ENCODE data around the gene SNTA1.
"Not testable (repeated sequence)": the region's sequence is repeated elsewhere in the genome, so short reads cannot be mapped to it uniquely, and the experiment has no call there.

Gene SNTA1

GRCh38 chr20:33431797-33432381, 11.7 kb downstream of the SNTA1 start:
- no peak for DNase-seq (ENCODE audit: low read depth in 2 of 2)

- not testable (repeated sequence) for DNase-seq (ENCODE audit: low read depth in 2 of 2)
Measured at GRCh38 chr20:33423875-33424274, 19.7 kb downstream of the SNTA1 start.

- DNase-seq (ENCODE audit: low read depth in 2 of 2): no peak
Measured at GRCh38 chr20:33423141-33423834, 20.3 kb downstream of the SNTA1 start.

- no peak for DNase-seq (ENCODE audit: low read depth in 2 of 2)
Measured at GRCh38 chr20:33419140-33419974, 24.2 kb downstream of the SNTA1 start.

- no peak for DNase-seq (ENCODE audit: low read depth in 2 of 2)
Measured at GRCh38 chr20:33418033-33418432, 25.5 kb downstream of the SNTA1 start.

- DNase-seq (ENCODE audit: low read depth in 2 of 2): no peak
Measured at GRCh38 chr20:33415948-33416347, 27.6 kb downstream of the SNTA1 start.

- DNase-seq (ENCODE audit: low read depth in 2 of 2): no peak
Measured at GRCh38 chr20:33412484-33412838, 31.1 kb downstream of the SNTA1 start.

GRCh38 chr20:33411711-33412483, 31.7 kb downstream of the SNTA1 start:
- no peak for DNase-seq (ENCODE audit: low read depth in 2 of 2)

GRCh38 chr20:33411242-33411641, 32.3 kb downstream of the SNTA1 start:
- DNase-seq (ENCODE audit: low read depth in 2 of 2): no peak

GRCh38 chr20:33410081-33410742, 33.4 kb downstream of the SNTA1 start:
- DNase-seq (ENCODE audit: low read depth in 2 of 2): no peak

GRCh38 chr20:33408716-33409654, 34.6 kb downstream of the SNTA1 start:
- DNase-seq (ENCODE audit: low read depth in 2 of 2): no peak

- no peak for DNase-seq (ENCODE audit: low read depth in 2 of 2)
Measured at GRCh38 chr20:33408313-33408712, 35.2 kb downstream of the SNTA1 start.

- DNase-seq (ENCODE audit: low read depth in 2 of 2): no peak
Measured at GRCh38 chr20:33407796-33408195, 35.8 kb downstream of the SNTA1 start.

GRCh38 chr20:33407251-33407650, 36.3 kb downstream of the SNTA1 start:
- DNase-seq (ENCODE audit: low read depth in 2 of 2): no peak

GRCh38 chr20:33404281-33404680, 39.3 kb downstream of the SNTA1 start:
- DNase-seq (ENCODE audit: low read depth in 2 of 2): no peak

- no peak for DNase-seq (ENCODE audit: low read depth in 2 of 2)
Measured at GRCh38 chr20:33401921-33402369, 41.6 kb downstream of the SNTA1 start.

- DNase-seq (ENCODE audit: low read depth in 2 of 2): peak; percentile 66 to 74
Measured at GRCh38 chr20:33401184-33401920, 42.2 kb downstream of the SNTA1 start, which contains the start of gene CDK5RAP1. Gene CDK5RAP1 (minus strand): TSS chr20:33401519. CDS start chr20:33397064, 4,455 bp downstream.

- no peak for DNase-seq (ENCODE audit: low read depth in 2 of 2)
Measured at GRCh38 chr20:33400812-33401183, 42.8 kb downstream of the SNTA1 start.

- no peak for DNase-seq (ENCODE audit: low read depth in 2 of 2)
Measured at GRCh38 chr20:33399924-33400323, 43.6 kb downstream of the SNTA1 start.

- no peak for DNase-seq (ENCODE audit: low read depth in 2 of 2)
Measured at GRCh38 chr20:33394718-33395117, 48.8 kb downstream of the SNTA1 start.
